ENCODE measurements around the gene ARHGAP35. TPM values are rescaled to one million over a fixed set of nuclear protein-coding genes. Genes with fewer than 3 reads are reported as not detected.
A peak's percentile ranks its signal among the peaks of the same experiment; 100 is the strongest.
"Not testable (repeated sequence)": the region's sequence is repeated elsewhere in the genome, so short reads cannot be mapped to it uniquely, and the experiment has no call there.

ARHGAP35 gene
- total RNA-seq, 1 donor from 2014 or later = 72.3 TPM

GRCh38 chr19:46821512-46822409 lies 39.0 kb upstream of the ARHGAP35 start:
- Mint-ChIP-seq H3K4me3 (no peak overlapping the region), H3K36me3 (no peaks in the 10 kb centered on the region), H3K9me3 (no peaks in the 10 kb centered on the region), H3K27ac (peak overlapping the region; percentile 93), H3K4me1 (ENCODE audit: unreplicated experiment) (peaks cover 19% of the 10 kb centered on the region), H3K27me3 (no peaks in the 10 kb centered on the region)
- no peak for DNase-seq (ENCODE audit: extremely low spot score, unreplicated experiment)
- TF ChIP-seq CTCF (conservative IDR thresholded peaks at IDR 0.05) = no peak

GRCh38 chr19:46822410-46822787 lies 38.4 kb upstream of the ARHGAP35 start:
- H3K36me3 Mint-ChIP-seq; H3K9me3 Mint-ChIP-seq; H3K4me3 Mint-ChIP-seq; DNase-seq (ENCODE audit: extremely low spot score, unreplicated experiment); H3K27me3 Mint-ChIP-seq: not testable (repeated sequence)
- peaks cover 24% of the 10 kb centered on the region for H3K4me1 Mint-ChIP-seq (ENCODE audit: unreplicated experiment)
- H3K27ac Mint-ChIP-seq = peak overlapping the region; percentile 84

GRCh38 chr19:46823049-46823448 lies 37.7 kb upstream of the ARHGAP35 start:
- Mint-ChIP-seq H3K27me3 (no peaks in the 10 kb centered on the region), H3K9me3 (no peaks in the 10 kb centered on the region), H3K4me1 (ENCODE audit: unreplicated experiment) (peaks cover 24% of the 10 kb centered on the region), H3K27ac (no peak overlapping the region), H3K4me3 (no peak overlapping the region), H3K36me3 (no peaks in the 10 kb centered on the region)
- TF ChIP-seq CTCF (conservative IDR thresholded peaks at IDR 0.05) = no peak
- no peak for DNase-seq (ENCODE audit: extremely low spot score, unreplicated experiment)

- Mint-ChIP-seq H3K9me3 (no peaks in the 10 kb centered on the region), H3K36me3 (no peaks in the 10 kb centered on the region), H3K4me1 (ENCODE audit: unreplicated experiment) (peaks cover 20% of the 10 kb centered on the region), H3K4me3 (peak overlapping the region; percentile 64), H3K27ac (peak overlapping the region; percentile 89), H3K27me3 (no peaks in the 10 kb centered on the region)
- DNase-seq (ENCODE audit: extremely low spot score, unreplicated experiment) = no peak
- no peak for TF ChIP-seq CTCF (conservative IDR thresholded peaks at IDR 0.05)
These were observed 35.7 kb upstream of the ARHGAP35 start for GRCh38 chr19:46824890-46825730.

- peak overlapping the region; percentile 64 for H3K4me3 Mint-ChIP-seq
- no peak for TF ChIP-seq CTCF (conservative IDR thresholded peaks at IDR 0.05)
- no peaks in the 10 kb centered on the region for H3K36me3 Mint-ChIP-seq
- no peak for DNase-seq (ENCODE audit: extremely low spot score, unreplicated experiment)
- H3K27ac Mint-ChIP-seq = peak overlapping the region; percentile 89
- no peaks in the 10 kb centered on the region for H3K9me3 Mint-ChIP-seq
- H3K27me3 Mint-ChIP-seq = no peaks in the 10 kb centered on the region
- H3K4me1 Mint-ChIP-seq (ENCODE audit: unreplicated experiment) = peaks cover 15% of the 10 kb centered on the region
These were observed 35.1 kb upstream of the ARHGAP35 start for GRCh38 chr19:46825731-46826055.

- no peak overlapping the region for H3K4me3 Mint-ChIP-seq
- DNase-seq (ENCODE audit: extremely low spot score, unreplicated experiment) = no peak
- no peak for TF ChIP-seq CTCF (conservative IDR thresholded peaks at IDR 0.05)
- H3K27ac Mint-ChIP-seq = no peak overlapping the region
- H3K27me3 Mint-ChIP-seq = no peaks in the 10 kb centered on the region
- H3K36me3 Mint-ChIP-seq = no peaks in the 10 kb centered on the region
- peaks cover 7% of the 10 kb centered on the region for H3K4me1 Mint-ChIP-seq (ENCODE audit: unreplicated experiment)
- no peaks in the 10 kb centered on the region for H3K9me3 Mint-ChIP-seq
These were observed 32.3 kb upstream of the ARHGAP35 start for GRCh38 chr19:46828484-46828883.
